Limb (tissue), 2 donors: Measurements from ENCODE around the gene PRDM2.

ENCODE experiments used
- DNase-seq, 2 donors: peaks; one replicate each; pipeline ENCODE4 v3.0.0-alpha.2; 2016; ENCODE audit errors: extremely low spot score in 2 of 2

Gene PRDM2

DNA sequence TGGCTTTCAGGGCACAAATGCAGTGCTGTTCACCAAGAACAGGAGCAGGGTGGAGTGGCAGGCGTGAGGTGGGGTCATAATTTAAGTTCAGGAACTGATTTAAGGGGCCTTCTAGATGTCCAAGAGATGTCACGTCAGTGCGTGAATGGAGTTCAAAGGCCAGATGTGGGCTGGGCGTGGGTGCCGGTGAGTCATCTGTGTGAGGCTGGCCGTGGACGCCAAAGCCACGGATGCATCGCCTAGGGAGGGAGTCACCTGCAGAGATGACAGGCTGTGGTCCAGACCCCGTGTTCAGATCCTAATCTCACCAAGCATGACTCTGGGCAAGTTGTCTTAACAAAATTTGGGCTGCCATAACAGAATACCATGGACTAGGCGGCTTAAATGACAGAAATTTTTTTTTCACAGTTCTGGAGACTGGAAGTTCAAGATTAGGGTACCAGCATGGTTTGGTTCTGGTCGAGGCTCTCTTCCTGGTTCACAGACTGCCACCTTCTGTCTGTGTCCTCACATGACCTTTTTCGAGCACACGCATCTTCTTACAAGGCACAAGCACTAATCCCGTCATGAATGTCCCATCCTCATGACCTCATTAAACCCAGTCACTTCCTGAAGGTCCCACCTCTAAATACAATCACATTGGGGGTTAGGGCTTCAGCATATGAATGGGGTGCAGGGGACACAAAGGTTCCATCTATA lies 109.6 kb downstream of the PRDM2 start:
- DNase-seq, result no peak

DNA sequence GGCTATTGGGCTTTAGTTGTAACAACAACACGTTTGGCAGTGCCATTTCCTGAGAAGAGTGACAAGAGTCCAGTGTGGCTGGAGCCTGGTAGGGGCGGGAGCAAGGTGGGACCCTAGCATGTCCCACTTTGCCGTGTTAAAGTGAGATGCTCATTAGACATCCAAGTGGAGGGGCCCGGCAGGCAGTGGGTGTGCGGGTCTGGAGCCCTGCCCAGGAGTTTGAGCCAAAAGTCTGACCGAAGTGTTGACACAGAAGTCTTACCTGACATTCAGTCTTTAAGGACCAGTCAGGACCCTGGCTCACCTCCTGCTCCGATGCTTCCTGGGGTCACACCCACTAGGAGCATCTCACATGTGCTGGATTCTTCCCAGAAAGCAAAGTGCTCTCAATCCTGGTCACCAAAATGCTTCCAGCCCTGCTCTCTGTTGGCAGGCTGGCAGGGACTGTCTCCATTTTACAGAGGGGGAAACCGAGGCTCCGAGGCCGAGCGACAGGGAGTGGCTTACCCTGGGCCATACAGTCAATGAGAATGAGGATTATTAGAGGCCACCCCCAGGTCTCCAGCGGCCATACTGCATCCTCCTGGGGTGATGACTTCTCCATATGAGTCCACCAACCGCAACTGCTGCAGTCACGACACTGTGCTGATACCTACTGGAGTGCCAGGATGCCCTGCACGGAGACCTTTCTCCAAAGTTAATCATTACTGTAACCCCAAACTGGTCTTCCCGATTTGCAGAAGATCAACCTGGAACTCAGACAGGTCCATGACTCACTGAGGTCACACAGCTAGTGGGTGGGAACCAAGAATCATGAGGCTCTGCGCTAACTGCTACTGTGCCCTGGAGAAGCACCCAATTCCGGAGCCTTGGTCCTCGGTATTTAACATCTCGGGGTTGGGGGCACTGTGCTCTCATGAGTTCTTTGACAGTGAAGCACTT lies 112.7 kb downstream of the PRDM2 start:
- no peak for DNase-seq

DNA sequence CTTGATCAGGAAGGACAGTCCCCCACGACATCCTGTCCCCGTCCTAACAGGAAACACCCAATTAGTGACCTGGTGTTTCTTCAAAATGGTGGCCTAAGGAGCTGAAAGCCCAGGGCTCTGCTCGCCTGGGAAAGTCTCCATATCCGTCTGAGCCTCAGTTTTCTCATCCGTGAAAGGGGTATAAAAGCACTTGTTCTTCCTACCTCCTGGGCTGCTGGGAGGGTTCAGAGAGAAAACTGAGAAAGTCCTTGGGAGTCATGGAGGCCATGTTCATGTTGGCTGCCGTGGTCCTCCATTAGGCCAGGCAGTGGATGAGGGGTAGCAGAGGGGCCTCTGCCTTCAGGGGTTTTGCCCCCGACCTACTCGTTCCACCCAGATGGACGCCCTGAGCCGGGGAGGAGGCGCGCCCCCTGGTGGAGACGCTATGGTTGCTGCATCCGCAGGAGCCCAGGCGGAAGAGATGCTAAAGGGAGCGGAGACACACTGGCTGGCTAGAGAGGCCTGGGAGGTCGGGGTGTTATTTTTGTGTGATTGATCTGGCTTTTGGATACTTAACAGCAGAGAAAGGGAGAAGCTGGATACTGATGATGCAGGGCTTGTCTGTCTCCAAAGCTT lies 113.5 kb downstream of the PRDM2 start:
- peak in 1 of 2 donors; percentile 57 for DNase-seq

DNA sequence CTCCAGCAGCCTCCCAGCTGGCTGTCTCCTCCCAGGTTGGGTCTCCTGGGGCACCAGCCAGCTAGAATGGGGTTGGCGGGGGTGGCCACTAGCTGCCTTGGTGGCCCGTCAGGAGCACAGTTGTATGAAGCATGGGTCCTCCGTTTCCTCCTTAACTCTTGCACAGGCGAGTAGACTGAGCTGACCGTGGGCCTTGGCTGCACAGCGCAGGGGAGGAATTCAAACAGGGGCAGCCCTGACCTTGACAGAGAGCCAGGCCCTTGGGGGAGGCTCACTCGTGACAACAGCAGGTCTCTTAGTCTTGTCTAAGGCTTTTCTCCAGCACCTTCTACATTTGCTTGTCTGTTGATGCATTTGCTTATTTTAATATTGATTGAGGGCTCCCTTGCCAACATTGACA lies 114.1 kb downstream of the PRDM2 start:
- no peak for DNase-seq

DNA sequence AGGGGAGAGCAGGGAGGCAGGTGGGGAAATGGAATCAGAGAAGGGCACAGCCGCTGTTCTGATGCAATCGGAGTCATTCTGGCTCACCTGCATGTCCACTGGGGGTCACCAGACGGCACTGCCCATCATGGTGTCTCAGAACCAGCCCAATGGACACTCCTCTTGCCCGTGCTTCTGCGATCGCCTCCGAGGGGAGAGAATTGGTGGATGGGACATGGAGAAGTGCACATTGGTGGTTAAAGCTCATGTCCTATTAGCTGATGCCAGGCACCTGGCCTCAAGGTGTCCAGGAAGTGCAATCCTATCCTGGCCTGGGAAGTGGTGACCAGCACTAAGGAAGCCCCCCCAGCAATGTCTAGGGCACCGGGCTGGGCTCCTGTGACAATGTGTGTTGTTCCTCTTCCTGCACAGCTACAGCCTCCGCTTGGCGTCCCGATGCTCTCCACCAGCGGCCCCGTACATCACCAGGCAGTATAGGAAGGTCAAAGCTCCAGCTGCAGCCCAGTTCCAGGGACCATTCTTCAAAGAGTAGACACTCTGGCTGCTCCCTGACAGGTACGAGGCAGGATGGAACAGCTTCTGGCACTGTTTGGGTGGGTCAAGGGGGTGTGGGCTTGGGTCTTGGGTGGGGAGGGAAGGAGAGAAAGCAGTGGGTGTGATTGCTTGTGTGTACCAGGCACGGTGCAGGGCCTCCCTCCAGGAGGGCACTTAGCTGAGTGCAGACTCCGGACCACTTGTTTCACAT lies 116.2 kb downstream of the PRDM2 start:
- DNase-seq, result no peak

DNA sequence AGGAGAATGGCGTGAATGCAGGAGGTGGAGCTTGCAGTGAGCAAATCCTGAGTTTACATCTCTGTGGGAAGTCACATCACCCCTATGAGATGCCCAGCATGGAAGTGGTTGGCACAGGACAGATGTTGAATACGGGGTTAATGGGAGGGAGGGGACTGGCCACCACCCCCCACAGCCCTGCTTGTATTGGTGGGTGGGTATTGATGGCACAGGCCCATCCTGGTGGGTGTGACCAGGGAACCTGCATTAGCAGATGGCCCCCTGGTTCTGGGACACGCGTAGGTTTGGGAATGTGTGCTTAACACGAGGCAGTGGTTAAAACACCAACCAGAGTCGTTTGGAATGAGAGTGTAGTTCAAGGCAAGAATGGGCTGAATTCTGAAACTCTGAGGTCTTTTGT lies 117.9 kb downstream of the PRDM2 start:
- DNase-seq, result no peak

DNA sequence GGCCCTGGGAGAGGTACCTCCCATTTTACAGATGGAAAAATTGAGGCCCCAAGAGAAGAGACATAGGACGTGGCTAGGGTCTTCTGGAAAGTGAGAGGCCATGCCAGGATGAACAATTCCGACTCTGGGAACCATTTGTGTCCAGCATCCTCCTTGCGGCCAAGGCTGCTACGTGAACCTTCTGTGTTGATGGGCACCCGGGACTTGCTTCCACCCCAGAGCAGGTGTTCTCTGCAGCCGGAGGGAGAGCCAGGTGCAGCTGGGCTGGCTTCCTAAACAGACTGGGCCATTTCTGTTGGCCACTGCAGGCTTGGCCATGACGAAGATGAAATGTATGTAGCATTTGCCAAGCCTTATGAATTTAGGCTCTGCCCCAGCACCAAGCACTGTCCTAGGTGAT lies 118.9 kb downstream of the PRDM2 start:
- DNase-seq, result no peak

DNA sequence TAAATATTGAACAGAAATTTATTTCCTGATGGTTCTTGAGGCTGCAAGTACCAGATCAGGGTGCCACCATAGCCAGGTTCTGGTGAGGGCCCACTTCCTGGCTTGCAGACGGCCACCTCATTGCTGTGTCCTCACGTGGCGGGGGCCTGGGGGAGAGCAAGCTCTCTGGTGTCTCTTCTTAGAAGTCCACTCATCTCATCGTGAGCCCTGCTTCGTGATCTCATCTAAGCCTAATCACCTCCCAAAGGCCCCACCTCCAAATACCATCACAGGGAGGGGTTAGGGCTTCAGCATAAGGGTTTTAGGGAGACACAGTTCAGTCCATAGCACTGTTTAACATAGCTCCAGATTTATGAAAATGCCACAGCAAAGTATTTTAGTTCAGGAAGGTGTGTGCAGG lies 119.7 kb downstream of the PRDM2 start:
- DNase-seq, result no peak

DNA sequence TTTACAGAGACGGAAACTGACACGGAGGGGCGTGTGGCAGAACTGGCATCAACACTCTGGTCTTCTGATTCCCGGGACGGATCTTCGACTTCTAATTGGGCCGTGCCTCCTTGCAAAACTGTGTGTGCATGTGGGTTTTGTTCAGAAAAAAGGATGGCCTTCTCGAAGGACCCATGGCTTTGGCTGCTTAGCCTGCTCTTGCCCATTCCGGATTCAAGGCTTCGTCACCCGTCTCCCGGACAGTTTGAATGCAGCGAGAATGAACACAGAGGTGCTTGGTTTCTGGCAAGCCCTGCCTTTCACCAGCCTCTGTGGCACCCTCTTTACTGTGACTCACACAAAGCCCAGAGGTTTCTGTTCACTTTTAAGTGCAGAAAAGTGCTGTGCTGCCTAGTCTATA lies 120.1 kb downstream of the PRDM2 start:
- no peak for DNase-seq

DNA sequence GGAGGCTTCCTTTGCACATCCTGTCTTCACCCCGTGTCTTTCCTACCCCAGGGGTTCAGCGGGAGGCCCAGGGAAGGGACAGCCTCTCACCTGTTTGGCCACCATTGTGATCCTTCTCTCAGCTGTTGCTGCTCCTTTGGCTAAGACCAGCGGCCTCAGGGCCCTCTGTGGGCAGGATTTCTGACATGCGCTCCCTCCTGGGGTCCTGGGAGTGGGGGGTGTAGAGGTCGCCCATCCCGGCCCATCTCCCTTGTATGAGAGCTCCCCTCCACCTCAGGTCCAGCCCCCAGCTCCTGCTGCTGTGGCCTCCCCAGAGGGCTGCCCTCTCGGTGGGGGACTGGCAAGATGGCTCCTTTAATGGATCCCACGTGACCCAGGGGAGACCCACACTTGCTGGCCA lies 120.5 kb downstream of the PRDM2 start:
- no peak for DNase-seq

DNA sequence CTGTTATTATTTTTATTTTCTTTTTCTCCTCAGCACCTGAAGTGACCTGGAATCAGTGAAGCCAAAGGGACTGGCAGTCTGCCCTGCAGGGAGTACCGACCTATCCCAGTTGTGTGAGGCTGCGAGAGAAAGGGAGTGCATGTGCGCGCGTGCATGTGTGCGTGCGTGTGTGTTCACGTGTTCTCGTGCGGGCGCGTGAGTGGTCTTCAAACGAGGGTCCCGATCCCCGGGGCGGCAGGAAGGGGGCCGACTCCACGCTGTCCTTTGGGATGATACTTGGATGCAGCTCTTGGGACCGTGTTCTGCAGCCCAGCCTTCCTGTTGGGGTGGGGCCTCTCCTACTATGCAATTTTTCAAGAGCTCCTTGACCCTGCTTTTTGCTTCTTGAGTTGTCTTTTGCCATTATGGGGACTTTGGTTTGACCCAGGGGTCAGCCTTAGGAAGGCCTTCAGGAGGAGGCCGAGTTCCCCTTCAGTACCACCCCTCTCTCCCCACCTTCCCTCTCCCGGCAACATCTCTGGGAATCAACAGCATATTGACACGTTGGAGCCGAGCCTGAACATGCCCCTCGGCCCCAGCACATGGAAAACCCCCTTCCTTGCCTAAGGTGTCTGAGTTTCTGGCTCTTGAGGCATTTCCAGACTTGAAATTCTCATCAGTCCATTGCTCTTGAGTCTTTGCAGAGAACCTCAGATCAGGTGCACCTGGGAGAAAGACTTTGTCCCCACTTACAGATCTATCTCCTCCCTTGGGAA lies 123.3 kb downstream of the PRDM2 start:
- no peak for DNase-seq

DNA sequence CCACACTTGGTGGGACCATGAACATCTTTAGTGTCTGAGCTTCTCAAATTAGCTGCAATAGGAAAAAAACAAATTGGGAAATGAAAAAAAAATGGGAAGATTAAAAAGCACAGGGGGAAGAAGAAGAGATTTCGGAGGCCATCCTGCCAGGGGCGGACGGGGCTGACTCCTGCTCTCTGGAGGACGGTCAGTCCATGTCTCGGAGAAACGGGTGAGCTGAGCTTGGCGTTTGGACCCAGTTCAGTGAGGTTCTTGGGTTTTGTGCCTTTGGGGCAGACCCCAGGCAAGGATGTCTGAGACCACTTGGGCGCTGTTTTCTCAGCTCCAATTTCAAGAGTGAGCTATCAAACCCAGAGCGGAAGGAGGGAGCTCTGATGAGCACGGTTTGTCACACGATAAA lies 123.9 kb downstream of the PRDM2 start:
- no peak for DNase-seq

DNA sequence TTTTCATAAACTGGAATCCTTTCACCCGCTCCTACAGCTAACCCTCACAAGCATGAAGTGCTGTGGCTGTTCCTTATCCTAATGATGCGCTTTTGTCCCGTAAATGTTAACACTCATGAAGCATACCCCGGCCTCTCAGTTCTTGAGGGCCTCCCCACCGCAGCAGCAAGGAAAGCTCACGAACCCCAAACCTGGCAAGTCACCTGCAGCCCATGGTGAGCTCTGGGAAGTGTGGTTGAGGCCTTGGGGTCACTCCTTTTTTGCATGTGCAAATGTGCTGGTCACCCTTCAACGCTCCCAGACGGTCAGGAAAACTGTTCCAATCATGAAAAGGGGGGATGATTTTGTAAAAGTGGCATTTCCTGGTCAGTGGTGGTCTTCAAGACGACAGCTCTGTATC lies 124.6 kb downstream of the PRDM2 start:
- no peak for DNase-seq

DNA sequence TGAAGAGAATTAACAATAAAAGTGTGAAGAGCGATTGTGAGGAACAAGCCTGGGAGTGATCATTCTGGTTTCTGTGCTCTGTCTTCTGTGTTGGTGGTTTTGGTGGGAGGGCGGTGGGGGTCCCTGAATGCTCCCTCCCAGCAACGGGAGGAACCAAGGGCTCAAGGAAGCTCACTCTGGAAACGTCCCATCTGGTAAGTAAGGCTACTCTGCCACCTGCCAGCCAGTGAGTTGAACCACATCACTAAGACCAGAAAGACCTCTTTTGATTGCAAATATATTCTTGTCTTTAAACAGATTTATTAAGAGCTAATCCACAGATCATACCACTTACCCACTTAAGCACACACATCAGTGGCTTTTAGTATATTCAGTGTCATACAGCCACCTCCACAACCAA lies 125.0 kb downstream of the PRDM2 start:
- no peak for DNase-seq

DNA sequence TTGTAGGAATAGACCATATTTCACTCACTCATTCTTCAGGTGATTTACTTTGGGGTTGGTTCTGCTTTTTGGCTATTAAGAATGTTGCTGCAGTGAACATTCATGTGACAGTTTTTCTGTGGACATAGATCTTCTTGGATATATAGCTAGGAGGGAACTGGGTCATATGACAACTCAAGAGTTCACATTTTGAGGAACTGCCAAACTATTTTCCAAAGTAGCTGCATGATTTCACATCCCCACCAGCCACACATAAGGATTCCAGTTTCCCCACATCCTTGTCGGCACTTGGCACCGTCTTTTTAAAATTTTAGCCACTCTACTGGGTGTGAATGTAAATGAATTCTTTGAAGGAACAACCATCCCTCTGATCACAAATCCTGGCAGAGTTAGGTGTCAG lies 126.0 kb downstream of the PRDM2 start:
- no peak for DNase-seq

DNA sequence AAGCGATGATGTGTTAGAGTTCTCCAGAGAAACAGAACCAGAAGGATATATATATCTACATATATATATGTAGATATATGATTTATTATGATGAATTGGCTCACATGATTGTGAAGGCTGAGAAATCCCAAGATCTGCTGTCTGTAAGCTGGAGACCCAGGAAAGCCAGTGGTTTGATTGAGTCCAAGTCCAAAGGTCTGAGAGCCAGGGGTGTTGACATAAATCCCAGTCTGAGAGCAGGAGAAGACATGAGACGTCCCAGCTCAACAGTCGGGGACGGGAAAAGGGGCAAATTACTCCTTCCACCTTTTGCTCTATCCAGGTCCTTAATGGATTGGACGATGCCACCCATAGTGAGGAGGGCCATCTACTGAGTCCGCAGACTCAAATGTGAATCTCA lies 126.6 kb downstream of the PRDM2 start:
- no peak for DNase-seq

DNA sequence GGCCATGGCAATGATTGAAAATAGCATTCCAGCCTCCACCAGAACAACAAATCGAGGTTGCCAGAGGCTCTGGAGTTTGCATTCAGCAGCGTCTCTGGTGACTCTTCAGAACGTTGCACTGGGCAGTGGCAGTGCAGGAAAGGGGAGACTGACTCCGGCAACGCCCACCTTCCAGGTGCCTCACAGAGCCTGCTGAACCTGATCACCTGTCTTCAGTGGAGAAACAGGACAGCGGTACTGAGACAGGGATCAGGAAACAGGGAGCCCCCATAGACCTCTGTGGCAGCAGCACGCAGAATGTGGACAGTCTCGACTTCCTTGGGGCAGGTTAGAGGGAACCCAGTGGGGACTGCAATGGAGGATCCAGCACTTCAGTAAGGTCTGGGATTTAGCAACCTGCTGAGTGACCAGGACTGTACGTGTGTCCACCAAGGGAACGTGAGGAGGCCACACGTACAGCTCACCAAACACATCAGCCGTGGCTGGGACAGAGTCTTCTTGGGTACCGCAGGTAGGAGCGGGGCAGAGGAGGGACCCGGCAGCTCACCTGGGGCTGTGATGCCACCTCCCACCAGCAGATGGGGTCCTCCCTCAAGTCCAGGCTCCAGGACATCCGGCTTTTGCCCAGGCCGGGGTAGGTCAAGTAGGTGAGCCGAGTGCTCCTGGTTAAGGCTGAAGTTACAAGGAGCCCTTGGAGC lies 128.6 kb downstream of the PRDM2 start:
- no peak for DNase-seq

DNA sequence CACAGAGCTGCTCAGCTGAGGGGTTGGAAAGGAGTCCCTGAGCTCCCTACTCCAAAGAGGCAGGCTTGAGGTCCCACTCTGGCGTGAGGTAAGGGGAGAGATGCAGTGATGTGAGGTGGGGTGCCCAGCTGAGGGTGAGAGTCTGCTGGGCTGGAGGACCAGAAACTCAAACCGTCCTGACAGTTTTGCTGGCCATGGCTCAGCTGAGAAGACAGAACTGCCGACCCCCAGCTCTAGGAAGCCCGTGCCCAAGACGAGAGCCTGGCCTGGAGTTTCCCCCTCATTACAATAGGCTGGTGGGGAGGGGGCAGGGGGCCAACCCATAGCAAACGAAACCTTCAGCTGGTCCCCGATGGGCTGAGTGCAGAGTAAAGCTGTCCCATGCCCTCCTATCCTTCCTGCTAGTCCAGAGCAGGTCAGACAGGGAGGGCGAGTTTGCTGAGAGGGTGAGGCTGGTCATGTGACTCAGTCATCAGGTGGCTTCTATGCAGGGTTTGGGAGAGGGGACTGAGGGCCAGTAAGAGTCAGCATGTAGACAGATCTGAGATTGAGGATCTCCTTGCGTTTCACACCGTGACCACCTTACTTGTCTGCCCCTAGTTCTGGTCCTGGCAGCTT lies 129.3 kb downstream of the PRDM2 start:
- DNase-seq, result no peak

DNA sequence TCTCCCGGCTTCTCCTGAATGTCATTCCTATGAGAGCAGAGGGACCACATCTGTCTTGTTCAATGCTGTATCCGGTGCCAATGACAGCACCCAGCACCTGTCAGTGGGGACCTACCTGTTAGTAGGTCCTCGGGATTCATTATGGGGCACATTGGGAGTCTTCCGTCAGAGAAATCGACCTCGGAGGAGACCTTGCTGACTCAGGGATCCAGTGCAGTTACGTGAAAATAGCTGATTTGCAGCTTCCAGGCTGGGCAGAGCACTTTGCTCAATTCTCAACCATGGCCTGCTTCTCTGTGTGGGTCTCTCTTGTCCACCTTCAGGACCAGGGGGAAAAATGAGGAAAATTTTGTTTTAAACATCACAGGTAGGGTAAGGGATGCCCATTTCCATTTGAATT lies 130.2 kb downstream of the PRDM2 start:
- DNase-seq, result no peak
